A673 (cell line): ENCODE data around the gene FAM32A. TPM values are rescaled to one million over a fixed set of nuclear protein-coding genes. Genes with fewer than 3 reads are reported as not detected.
A peak's percentile ranks its signal among the peaks of the same experiment; 100 is the strongest.

Experiments used
- Bru-seq: library from RNA; stranded (reverse); fragments of 400-500 nt; gene quantifications from one replicate; lab custom pipeline; 2021; lab: Mats Ljungman, UMichigan
- BruChase-seq, 2 experiments: library from RNA; stranded (reverse); fragments of 400-500 nt; gene quantifications; one replicate each; lab custom pipeline; 2021; lab: Mats Ljungman, UMichigan
- BruUV-seq: library from RNA; stranded (reverse); fragments of 400-500 nt; replicated peaks from 2 replicates; lab custom pipeline; 2021; lab: Mats Ljungman, UMichigan
- CTCF ChIA-PET: fragments of 300-600 bp; sonication (Branson Sonifier 250); formaldehyde crosslinking; loops from one replicate; lab custom pipeline; 2022; ENCODE audit warnings: antibody characterized with exemption; lab: Charles Lee
- POLR2A ChIA-PET: fragments of 300-600 bp; sonication (Branson Sonifier 250); formaldehyde crosslinking; loops from one replicate; lab custom pipeline; 2022; ENCODE audit warnings: antibody characterized with exemption; ENCODE audit not compliant: low non-redundant PET; lab: Charles Lee
- DNase-seq: peaks from one replicate; pipeline ENCODE4 v3.0.0-alpha.2; 2015; ENCODE audit warnings: low spot score
- H3K27ac ChIP-seq: fragments of 200-600 bp; sonication (generic); 2 replicates; pipeline ENCODE4 v1.5.1; 2016; ENCODE audit warnings: mixed run types, low read depth, mild to moderate bottlenecking, mixed read lengths, antibody characterized with exemption, low read length; ENCODE audit not compliant: poor library complexity, severe bottlenecking
- H3K27me3 ChIP-seq: fragments of 200-600 bp; sonication (generic); replicated peaks from 2 replicates; pipeline ENCODE4 v1.6.1; 2017; ENCODE audit warnings: mixed run types, low read depth, mild to moderate bottlenecking, mixed read lengths, antibody characterized with exemption, low read length; ENCODE audit not compliant: insufficient read depth, poor library complexity
- H3K36me3 ChIP-seq: fragments of 200-600 bp; sonication (generic); 2 replicates; pipeline ENCODE4 v1.6.1; 2016; ENCODE audit warnings: mixed run types, mild to moderate bottlenecking, mixed read lengths, antibody characterized with exemption, low read length; ENCODE audit not compliant: insufficient read depth, poor library complexity, severe bottlenecking
- H3K4me1 ChIP-seq: fragments of 200-600 bp; sonication (generic); 2 replicates; pipeline ENCODE4 v1.6.1; 2017; ENCODE audit warnings: mixed run types, mild to moderate bottlenecking, mixed read lengths, antibody characterized with exemption, low read length; ENCODE audit not compliant: insufficient read depth, poor library complexity, severe bottlenecking
- H3K4me3 ChIP-seq: fragments of 200-600 bp; sonication (generic); 2 replicates; pipeline ENCODE4 v1.5.1; 2016; ENCODE audit warnings: low read depth, mixed run types, mild to moderate bottlenecking, mixed read lengths, low read length; ENCODE audit not compliant: poor library complexity, severe bottlenecking
- H3K9me3 ChIP-seq: fragments of 200-600 bp; sonication (generic); 2 replicates; pipeline ENCODE4 v1.6.1; 2016; ENCODE audit warnings: mixed run types, low read depth, mild to moderate bottlenecking, mixed read lengths, antibody characterized with exemption, low read length; ENCODE audit not compliant: poor library complexity, severe bottlenecking
- CTCF ChIP-seq: fragments of 300-800, 200-600 bp; sonication (generic); conservative IDR thresholded peaks from 2 replicates; pipeline ENCODE4 v1.5.1; 2017; ENCODE audit warnings: low read depth, mild to moderate bottlenecking, antibody characterized with exemption, low read length, moderate library complexity, mixed read lengths
- EZH2 ChIP-seq: fragments of 200-600 bp; sonication (generic); IDR thresholded peaks from 2 replicates; pipeline ENCODE4 v1.6.1; 2017; ENCODE audit warnings: borderline replicate concordance, low read depth, mild to moderate bottlenecking, mixed read lengths, antibody characterized with exemption, low read length; ENCODE audit not compliant: poor library complexity, severe bottlenecking
- intact Hi-C: fragments of 100-400 bp; cut with micrococcal nuclease; formaldehyde crosslinking; loops from one replicate; pipeline ENCODE4 v1.10.0; 2022; ENCODE audit not compliant: unreplicated experiment
- long read RNA-seq: library from polyadenylated mRNA; stranded (forward); transcript quantifications from one replicate; pipeline ENCODE4 v2.0.0, GENCODE V29; 2022
- total RNA-seq: library from RNA; stranded (reverse); gene quantifications from 2 replicates; pipeline ENCODE4 v1.2.3, GENCODE V29; 2021

Gene FAM32A
- total RNA-seq (86.2 and 93.2 TPM in 2 replicates), Bru-seq, nascent RNA (percentile 77 among the genes with signal in this experiment), BruChase-seq, experiment 1, labeled RNA remaining after a 2-hour chase (percentile 83 among the genes with signal in this experiment), BruChase-seq, experiment 2, labeled RNA remaining after a 6-hour chase (percentile 93 among the genes with signal in this experiment)
- long read RNA-seq, transcript FAM32A-201 (4 exons, 1,455 nt): major isoform, 336 of 391 reads
- long read RNA-seq, transcript FAM32A-204 (3 exons, 798 nt): minor isoform, 6 of 391 reads
- long read RNA-seq, transcript FAM32A-205 (3 exons, 1,168 nt): minor isoform, 35 of 391 reads
- long read RNA-seq, partial matches to known transcripts: 12 of 391 reads
- long read RNA-seq, other reads (novel, unspliced or antisense): 2 of 391 reads

- Histone ChIP-seq H3K27ac (peak within 1 kb of the TSS; percentile 87), H3K4me1 (peaks cover 4% of the 10 kb centered on the region), H3K4me3 (peak within 1 kb of the TSS; percentile 94), H3K36me3 (peaks cover 16% of the 10 kb centered on the region), H3K27me3 (no peaks in the 10 kb centered on the region), H3K9me3 (no peaks in the 10 kb centered on the region)
- TF ChIP-seq EZH2 (no peak), CTCF (no peak)
- intact Hi-C loops: no loop called here
- DNase-seq: peak; percentile 99
- ChIA-PET CTCF (interaction anchor here (0.6 to 1.8 kb wide), 7 partner anchors 12 to 555 kb away, joined by 3 to 18 read pairs (median 3); partner anchors contain the start of gene AP1M1), POLR2A (interaction anchor here (0.6 kb wide), 1 partner anchor 13 kb away, joined by 3 read pairs; the partner anchor contains the start of gene AP1M1)
- no TSS peak for BruUV-seq
Measured at GRCh38 chr19:16185123-16185767, at the start of gene FAM32A. FAM32A (plus strand) TSS chr19:16185410; CDS start chr19:16185443, 33 bp downstream.

DNA sequence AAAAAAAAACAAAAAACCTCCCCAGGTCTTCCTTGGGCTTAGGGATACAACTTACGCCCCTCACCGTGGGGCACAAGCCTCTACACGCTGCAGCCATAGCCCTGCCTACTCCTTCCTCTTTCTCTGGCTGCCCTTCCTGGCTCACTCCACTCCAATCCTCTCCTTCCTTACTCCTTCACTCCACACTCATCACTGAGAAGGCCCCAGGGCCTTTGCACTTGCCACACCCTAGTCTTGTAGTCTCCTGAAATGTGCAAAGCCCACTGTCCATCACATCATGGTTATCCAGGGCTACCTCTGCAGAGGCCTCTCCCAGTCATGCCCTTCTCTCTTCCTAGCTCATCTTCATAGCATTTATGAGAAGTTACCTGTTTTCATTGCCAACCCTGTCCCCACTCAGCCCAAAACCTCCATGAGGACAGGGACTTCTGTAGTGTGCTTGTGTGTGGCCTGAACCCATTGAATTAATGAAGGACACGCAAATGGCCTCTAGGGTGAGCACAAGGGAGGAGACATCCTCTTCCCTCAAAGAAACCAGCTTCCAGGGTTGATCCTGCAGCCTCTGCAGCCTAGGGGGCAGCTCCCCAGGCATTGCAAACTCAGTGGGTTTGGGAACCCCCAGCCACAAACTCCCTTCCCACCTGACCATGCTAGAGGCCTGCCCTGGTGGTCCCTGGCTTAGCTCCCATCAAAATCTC, 49.6 kb upstream of the FAM32A start:
- TF ChIP-seq CTCF: no peak
- no peak for TF ChIP-seq EZH2
- no peaks in the 10 kb centered on the region for H3K27me3 ChIP-seq
- BruUV-seq: no TSS peak
- ChIA-PET POLR2A (no interaction called here), CTCF (no interaction called here)
- H3K36me3 ChIP-seq: peaks cover 26% of the 10 kb centered on the region
- H3K4me1 ChIP-seq: no peaks in the 10 kb centered on the region
- H3K4me3 ChIP-seq: no peak overlapping the region
- no peak for DNase-seq
- intact Hi-C loops: no loop called here
- no peak overlapping the region for H3K27ac ChIP-seq
- H3K9me3 ChIP-seq: no peaks in the 10 kb centered on the region

GRCh38 chr19:16136185-16136999, 48.8 kb upstream of the FAM32A start:
- Histone ChIP-seq H3K27me3 (no peaks in the 10 kb centered on the region), H3K4me1 (no peaks in the 10 kb centered on the region), H3K36me3 (peaks cover 22% of the 10 kb centered on the region), H3K9me3 (no peaks in the 10 kb centered on the region), H3K27ac (no peak overlapping the region), H3K4me3 (no peak overlapping the region)
- ChIA-PET CTCF (no interaction called here), POLR2A (no interaction called here)
- no peak for DNase-seq
- TF ChIP-seq EZH2: no peak
- no peak for TF ChIP-seq CTCF
- no TSS peak for BruUV-seq
- intact Hi-C loops: no loop called here
